OCI-LY1 (cell line): ENCODE results near the gene MUC13.

Experiments
- H2AFZ ChIP-seq: fragments of 200-600 bp; sonication (generic), shearing (Covaris generic); 2 replicates; pipeline ENCODE4 v1.6.0; 2014; ENCODE audit warnings: antibody characterized with exemption, mild to moderate bottlenecking, low read length
- H3F3A ChIP-seq: fragments of 200-600 bp; sonication (generic), shearing (Covaris generic); 2 replicates; pipeline ENCODE4 v1.6.0; 2014; ENCODE audit warnings: mild to moderate bottlenecking, antibody characterized with exemption, low read length, moderate library complexity; ENCODE audit not compliant: insufficient read depth
- H3K27ac ChIP-seq: fragments of 200-600 bp; sonication (generic); 2 replicates; pipeline ENCODE4 v1.5.1; 2014; ENCODE audit warnings: low read length, mixed run types, mild to moderate bottlenecking, low read depth; ENCODE audit not compliant: poor library complexity, severe bottlenecking
- H3K27me3 ChIP-seq: fragments of 200-600 bp; sonication (generic); 2 replicates; pipeline ENCODE4 v1.6.0; 2014; ENCODE audit warnings: antibody characterized with exemption, mild to moderate bottlenecking, low read length, moderate library complexity; ENCODE audit not compliant: insufficient read depth
- H3K36me3 ChIP-seq: fragments of 200-600 bp; sonication (generic); 2 replicates; pipeline ENCODE4 v1.6.1; 2014; ENCODE audit warnings: mild to moderate bottlenecking, antibody characterized with exemption, low read length, moderate library complexity, mixed read lengths; ENCODE audit not compliant: insufficient read depth
- H3K4me1 ChIP-seq: fragments of 200-600 bp; sonication (generic); 2 replicates; pipeline ENCODE4 v1.5.1; 2014; ENCODE audit warnings: mild to moderate bottlenecking, low read length, moderate library complexity; ENCODE audit not compliant: insufficient read depth, severe bottlenecking
- H3K4me2 ChIP-seq: fragments of 200-600 bp; sonication (generic), shearing (Covaris generic); 2 replicates; pipeline ENCODE4 v1.6.1; 2014; ENCODE audit warnings: low read length
- H3K4me3 ChIP-seq: fragments of 200-600 bp; sonication (generic); 2 replicates; pipeline ENCODE4 v1.5.1; 2014; ENCODE audit warnings: low read length, low read depth, mild to moderate bottlenecking, mixed read lengths; ENCODE audit not compliant: poor library complexity, severe bottlenecking
- H3K79me2 ChIP-seq: fragments of 200-600 bp; shearing (Covaris generic); 2 replicates; pipeline ENCODE4 v1.6.1; 2016; ENCODE audit warnings: mixed run types, low read length, mixed read lengths; ENCODE audit not compliant: insufficient read depth
- H3K9ac ChIP-seq: fragments of 200-600 bp; sonication (generic), shearing (Covaris generic); 2 replicates; pipeline ENCODE4 v1.6.1; 2014; ENCODE audit warnings: mild to moderate bottlenecking, low read length, mixed read lengths
- H3K9me2 ChIP-seq: fragments of 200-600 bp; sonication (generic), shearing (Covaris generic); 2 replicates; pipeline ENCODE4 v1.6.1; 2014; ENCODE audit warnings: low read depth, mild to moderate bottlenecking, low read length, mixed read lengths
- H3K9me3 ChIP-seq: fragments of 200-600 bp; shearing (Covaris generic); 2 replicates; pipeline ENCODE4 v1.6.1; 2014; ENCODE audit warnings: low read length, mixed read lengths
- H4K20me1 ChIP-seq: fragments of 200-600 bp; sonication (generic), shearing (Covaris generic); 2 replicates; pipeline ENCODE4 v1.6.0; 2016; ENCODE audit warnings: mild to moderate bottlenecking, low read length; ENCODE audit not compliant: insufficient read depth
- EZH2 ChIP-seq: fragments of 200-600 bp; sonication (generic), shearing (Covaris generic); IDR thresholded peaks from 2 replicates; pipeline ENCODE4 v1.8.0; 2017; ENCODE audit warnings: borderline replicate concordance, mixed run types, mild to moderate bottlenecking, antibody characterized with exemption, low read length, moderate library complexity, mixed read lengths
- TF ChIP-seq, protein P1 (sequence below): fragments of 200-600 bp; sonication (generic), shearing (Covaris generic); IDR thresholded peaks from 2 replicates; pipeline ENCODE4 v1.5.1; 2017; ENCODE audit warnings: mild to moderate bottlenecking, antibody characterized with exemption, low read length, moderate library complexity, mixed read lengths

The MUC13 gene

DNA sequence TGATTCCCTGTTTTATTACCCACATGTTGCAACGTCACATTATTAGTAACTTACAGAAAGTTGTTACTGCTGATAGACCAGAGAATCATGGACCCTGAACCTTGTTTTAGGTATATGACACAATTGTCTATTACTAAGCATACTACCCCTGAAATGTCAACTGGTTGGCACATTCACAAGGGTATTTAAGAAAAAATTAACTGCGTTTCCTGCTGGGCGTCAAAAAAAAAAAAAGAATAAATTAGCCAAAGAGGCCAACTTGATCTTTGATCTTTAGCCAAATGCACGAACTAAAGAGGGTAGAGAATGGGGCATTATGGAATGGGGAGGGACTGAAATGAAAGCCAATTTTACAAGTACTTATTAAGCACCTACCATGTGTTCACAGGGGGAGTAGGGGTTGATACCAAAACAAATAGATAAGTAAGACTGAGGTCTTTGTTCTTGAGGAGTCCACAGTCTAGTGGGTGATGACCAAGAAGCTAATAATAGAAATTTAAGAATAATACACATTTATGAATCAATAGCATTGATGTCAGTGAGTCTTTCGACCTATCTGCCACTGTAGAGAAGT is 17.8 kb upstream of the MUC13 start:
- H3K9me3 ChIP-seq = no peaks in the 10 kb centered on the region
- no peaks in the 10 kb centered on the region for H3K4me1 ChIP-seq
- TF ChIP-seq EZH2 = no peak
- TF ChIP-seq, protein P1, sequence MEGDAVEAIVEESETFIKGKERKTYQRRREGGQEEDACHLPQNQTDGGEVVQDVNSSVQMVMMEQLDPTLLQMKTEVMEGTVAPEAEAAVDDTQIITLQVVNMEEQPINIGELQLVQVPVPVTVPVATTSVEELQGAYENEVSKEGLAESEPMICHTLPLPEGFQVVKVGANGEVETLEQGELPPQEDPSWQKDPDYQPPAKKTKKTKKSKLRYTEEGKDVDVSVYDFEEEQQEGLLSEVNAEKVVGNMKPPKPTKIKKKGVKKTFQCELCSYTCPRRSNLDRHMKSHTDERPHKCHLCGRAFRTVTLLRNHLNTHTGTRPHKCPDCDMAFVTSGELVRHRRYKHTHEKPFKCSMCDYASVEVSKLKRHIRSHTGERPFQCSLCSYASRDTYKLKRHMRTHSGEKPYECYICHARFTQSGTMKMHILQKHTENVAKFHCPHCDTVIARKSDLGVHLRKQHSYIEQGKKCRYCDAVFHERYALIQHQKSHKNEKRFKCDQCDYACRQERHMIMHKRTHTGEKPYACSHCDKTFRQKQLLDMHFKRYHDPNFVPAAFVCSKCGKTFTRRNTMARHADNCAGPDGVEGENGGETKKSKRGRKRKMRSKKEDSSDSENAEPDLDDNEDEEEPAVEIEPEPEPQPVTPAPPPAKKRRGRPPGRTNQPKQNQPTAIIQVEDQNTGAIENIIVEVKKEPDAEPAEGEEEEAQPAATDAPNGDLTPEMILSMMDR = no peak
- no peaks in the 10 kb centered on the region for H3K79me2 ChIP-seq
- no peak overlapping the region for H3K9ac ChIP-seq
- H3K4me3 ChIP-seq = no peak overlapping the region
- H3F3A ChIP-seq = no peaks in the 10 kb centered on the region
- no peak overlapping the region for H2AFZ ChIP-seq
- H3K27ac ChIP-seq = no peak overlapping the region
- no peaks in the 10 kb centered on the region for H3K9me2 ChIP-seq
- H4K20me1 ChIP-seq = no peaks in the 10 kb centered on the region
- no peaks in the 10 kb centered on the region for H3K27me3 ChIP-seq
- H3K36me3 ChIP-seq = no peaks in the 10 kb centered on the region
- no peak overlapping the region for H3K4me2 ChIP-seq

DNA sequence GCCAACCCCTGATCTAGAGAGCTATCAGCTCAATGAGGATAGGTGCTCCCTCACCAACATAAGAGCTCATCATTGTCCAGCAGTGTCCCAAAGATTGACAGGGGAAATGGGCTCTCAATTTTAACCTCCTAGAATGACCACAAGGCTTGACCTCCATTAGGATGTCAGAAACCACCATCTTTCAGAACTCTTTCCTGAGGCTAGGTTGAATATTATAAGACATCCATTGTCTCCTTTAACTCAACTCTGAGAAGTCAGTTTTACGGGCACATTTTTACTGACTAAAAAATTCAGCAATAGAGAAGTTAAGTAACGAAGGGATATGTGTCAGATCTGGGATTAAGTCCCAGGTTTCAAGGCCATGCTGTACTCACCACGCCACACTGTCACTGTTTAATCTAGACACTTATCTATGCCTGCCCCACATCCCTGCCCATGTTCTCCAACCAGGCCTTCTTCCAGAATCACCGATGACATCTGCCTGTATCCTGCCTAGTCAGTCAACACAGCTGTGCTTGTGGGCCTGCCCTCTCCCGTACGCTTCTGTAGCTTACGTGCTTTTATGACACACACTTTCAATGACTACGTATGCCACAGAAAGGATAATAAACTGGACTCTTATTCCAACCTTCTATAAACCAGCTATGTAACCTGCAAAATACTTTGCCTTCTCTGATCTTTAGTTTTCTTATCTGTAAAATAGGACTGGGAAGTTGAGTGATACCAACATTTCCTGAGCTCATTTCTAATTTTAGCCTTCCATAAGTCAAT is 17.1 kb upstream of the MUC13 start:
- Histone ChIP-seq H3K4me1 (no peaks in the 10 kb centered on the region), H3K9me2 (no peaks in the 10 kb centered on the region), H4K20me1 (no peaks in the 10 kb centered on the region), H3K9me3 (no peaks in the 10 kb centered on the region), H3K27ac (no peak overlapping the region), H3K9ac (no peak overlapping the region), H3K27me3 (no peaks in the 10 kb centered on the region), H2AFZ (no peak overlapping the region), H3F3A (no peaks in the 10 kb centered on the region), H3K79me2 (no peaks in the 10 kb centered on the region), H3K4me2 (no peak overlapping the region), H3K36me3 (no peaks in the 10 kb centered on the region), H3K4me3 (no peak overlapping the region)
- no peak for TF ChIP-seq EZH2
- TF ChIP-seq, protein P1 = no peak

DNA sequence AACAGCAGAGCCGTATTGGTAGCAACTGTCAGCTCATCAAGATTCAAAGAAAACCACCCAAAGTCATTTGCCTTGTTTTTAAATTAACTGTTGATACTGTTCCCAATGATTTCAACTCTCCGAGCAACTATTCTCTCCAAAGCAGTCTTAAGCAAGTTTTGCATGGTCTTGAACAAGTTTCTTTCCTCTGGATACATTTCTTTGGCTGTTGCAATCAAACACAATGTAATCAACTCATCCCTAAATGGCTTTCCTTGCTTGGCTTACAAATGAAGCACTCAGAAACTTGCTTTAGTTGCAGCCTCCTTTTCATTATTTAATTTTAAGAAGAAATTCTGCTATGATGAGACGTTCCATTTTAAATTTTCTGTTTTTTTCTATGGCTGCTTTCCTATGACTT is 15.5 kb upstream of the MUC13 start:
- TF ChIP-seq, protein P1 = no peak
- TF ChIP-seq EZH2 = no peak
- H3K4me2 ChIP-seq = no peak overlapping the region
- no peak overlapping the region for H3K27ac ChIP-seq
- no peaks in the 10 kb centered on the region for H3K9me2 ChIP-seq
- no peaks in the 10 kb centered on the region for H3F3A ChIP-seq
- H3K4me1 ChIP-seq = no peaks in the 10 kb centered on the region
- H3K9ac ChIP-seq = no peak overlapping the region
- no peaks in the 10 kb centered on the region for H3K36me3 ChIP-seq
- no peak overlapping the region for H3K4me3 ChIP-seq
- no peaks in the 10 kb centered on the region for H3K79me2 ChIP-seq
- H4K20me1 ChIP-seq = no peaks in the 10 kb centered on the region
- H3K9me3 ChIP-seq = no peaks in the 10 kb centered on the region
- no peak overlapping the region for H2AFZ ChIP-seq
- no peaks in the 10 kb centered on the region for H3K27me3 ChIP-seq
